GM21576 (cell line): ENCODE measurements around the gene TARBP1.
"Not testable (repeated sequence)": the region's sequence is repeated elsewhere in the genome, so short reads cannot be mapped to it uniquely, and the experiment has no call there.

Experiments
- ATAC-seq: cut with Tn5 transposase; IDR thresholded peaks from one replicate; pipeline ENCODE4 v1.9.1; 2021; ENCODE audit warnings: mild to moderate bottlenecking, moderate library complexity; ENCODE audit not compliant: unreplicated experiment

TARBP1 gene

DNA sequence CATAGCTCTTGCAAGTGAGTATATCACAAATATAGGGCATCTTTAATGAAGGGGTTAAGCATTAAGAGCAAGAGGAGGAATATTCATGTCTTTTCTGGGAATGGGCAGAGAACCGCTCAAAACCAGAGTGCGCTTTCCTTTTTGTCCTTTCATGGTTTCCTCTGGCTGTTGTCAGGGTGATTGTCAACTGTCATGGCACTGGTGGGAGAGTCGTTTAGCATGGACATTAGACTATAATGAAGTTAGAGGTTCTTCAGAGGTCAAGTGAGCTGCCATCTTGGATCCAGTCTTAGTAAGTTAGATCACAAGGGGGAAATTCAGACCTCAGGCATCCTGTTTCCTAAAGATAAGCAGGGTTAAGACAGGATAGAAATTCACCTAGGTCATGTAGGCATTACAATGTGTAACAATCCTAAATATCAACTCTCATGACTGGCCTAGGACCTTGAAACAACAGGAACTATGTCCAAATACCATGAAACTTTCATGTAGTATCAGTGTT is 117.8 kb downstream of the TARBP1 start:
- no peak for ATAC-seq

- no peak for ATAC-seq
Measured at GRCh38 chr1:234357831-234358230, 121.1 kb downstream of the TARBP1 start.

DNA sequence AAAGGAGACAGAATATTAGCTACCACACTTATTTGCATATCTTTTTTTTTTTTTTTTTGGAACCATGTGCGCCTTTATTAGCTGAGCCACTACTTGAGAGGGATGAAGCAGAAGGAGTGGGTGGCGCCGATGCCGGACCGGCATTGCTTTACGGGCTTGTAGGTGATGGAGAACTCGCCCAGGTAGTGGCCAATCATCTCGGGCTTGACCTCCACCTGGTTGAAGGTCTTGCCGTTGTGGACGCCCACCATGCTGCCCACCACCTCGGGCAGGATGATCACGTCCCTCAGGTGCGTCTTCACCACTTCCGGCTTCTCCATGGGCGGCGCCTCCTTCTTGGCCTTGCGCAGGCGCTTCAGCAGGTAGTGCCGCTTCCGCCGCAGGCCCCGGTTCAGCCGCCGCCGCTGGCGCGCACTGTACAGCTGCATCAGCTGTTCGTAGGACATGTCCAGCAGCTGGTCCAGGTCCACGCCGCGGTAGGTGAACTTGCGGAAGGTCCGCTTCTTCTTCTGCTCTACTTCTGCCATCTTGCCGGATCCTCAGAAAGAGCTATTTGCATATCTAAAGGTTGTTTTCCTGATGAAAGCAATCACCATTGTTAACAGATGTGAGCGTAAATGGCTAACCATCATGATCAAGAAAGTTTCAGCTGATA is 122.2 kb downstream of the TARBP1 start:
- ATAC-seq: not testable (repeated sequence)

GRCh38 chr1:234355782-234356510 is 123.0 kb downstream of the TARBP1 start:
- ATAC-seq: no peak

- ATAC-seq: no peak
Measured at GRCh38 chr1:234348964-234349363, 130.0 kb downstream of the TARBP1 start.

DNA sequence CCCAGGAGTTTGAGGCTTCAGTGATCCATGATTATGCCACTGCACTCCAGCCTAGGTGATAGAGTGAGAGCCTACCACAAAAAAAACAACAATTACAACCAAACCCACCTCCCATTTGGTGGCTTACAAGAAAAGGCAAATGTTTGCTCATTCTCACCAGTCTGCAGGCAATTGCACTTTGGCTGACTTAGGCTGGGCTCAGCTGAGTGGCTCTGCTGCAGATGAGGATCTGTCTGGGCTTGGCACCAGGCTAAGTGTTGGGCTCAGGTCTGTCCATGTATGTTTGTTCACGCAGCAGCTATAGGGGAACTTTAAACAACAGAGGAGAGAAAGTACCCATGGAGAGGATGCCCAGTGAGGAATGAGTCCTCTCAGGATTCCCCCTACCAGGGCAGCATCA is 133.7 kb downstream of the TARBP1 start:
- no peak for ATAC-seq

DNA sequence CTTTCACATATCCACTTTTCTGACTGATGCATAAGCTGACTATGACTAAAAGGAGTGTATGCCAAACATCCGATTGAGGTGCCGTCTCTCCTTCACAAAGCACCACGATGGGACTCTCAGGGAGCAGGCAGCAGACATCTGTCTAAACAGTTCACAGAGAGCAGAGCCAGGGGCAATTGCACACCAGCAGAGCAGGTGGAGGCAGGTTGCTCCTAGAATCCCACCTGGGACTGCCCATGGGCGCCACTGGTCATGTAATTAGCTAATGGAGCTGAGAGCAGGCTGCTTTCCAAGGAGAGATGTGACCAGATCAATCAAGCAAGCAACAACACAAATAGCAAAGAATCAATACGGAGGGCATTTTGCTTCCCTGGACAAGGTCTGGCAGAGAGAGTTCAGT is 136.2 kb downstream of the TARBP1 start:
- ATAC-seq: no peak
